Measurements from ENCODE around the gene GFPT1.
A peak's percentile ranks its signal among the peaks of the same experiment; 100 is the strongest.

Gene GFPT1

GRCh38 chr2:69280796-69281412, 106.1 kb downstream of the GFPT1 start:
- TF ChIP-seq ZNF624 (tag by site-specific recombination; IDR thresholded peaks at IDR 0.05) (no peak), PATZ1 (tag by site-specific recombination; IDR thresholded peaks at IDR 0.05) (no peak), SP2 (tag by site-specific recombination; IDR thresholded peaks at IDR 0.05) (no peak), ZIC2 (tag by site-specific recombination; IDR thresholded peaks at IDR 0.05) (no peak), ZFP41 (tag by site-specific recombination; IDR thresholded peaks at IDR 0.05; ENCODE audit: borderline replicate concordance) (no peak), ZNF521 (tag by site-specific recombination; IDR thresholded peaks at IDR 0.05) (no peak), ZNF645 (tag by site-specific recombination; IDR thresholded peaks at IDR 0.05) (no peak), ZNF776 (tag by site-specific recombination; IDR thresholded peaks at IDR 0.05; ENCODE audit: borderline replicate concordance) (no peak), ZFP37 (tag by site-specific recombination; IDR thresholded peaks at IDR 0.05) (no peak), ZNF311 (tag by site-specific recombination; IDR thresholded peaks at IDR 0.05; ENCODE audit: borderline replicate concordance) (no peak), SETDB1 (IDR thresholded peaks at IDR 0.05; ENCODE audit: insufficient read length, low read length) (no peak), ZNF555 (tag by site-specific recombination; conservative IDR thresholded peaks at IDR 0.05) (no peak), ZNF514 (tag by site-specific recombination; IDR thresholded peaks at IDR 0.05) (no peak), PRDM6 (tag by site-specific recombination; IDR thresholded peaks at IDR 0.05) (no peak), GLI2 (tag by site-specific recombination; IDR thresholded peaks at IDR 0.05; ENCODE audit: borderline replicate concordance, low read depth) (no peak), OSR2 (tag by site-specific recombination; IDR thresholded peaks at IDR 0.05) (no peak), ZNF513 (tag by site-specific recombination; IDR thresholded peaks at IDR 0.05) (no peak), ZNF596 (tag by site-specific recombination; IDR thresholded peaks at IDR 0.05) (no peak)
- no peak overlapping the region for H3K27ac ChIP-seq (ENCODE audit: extremely low read depth, low read depth, low read length)
- POLR2A ChIA-PET, result no interaction called here
- no peaks in the 10 kb centered on the region for H3K4me1 ChIP-seq (ENCODE audit: control insufficient read depth, insufficient read depth, low read length)
- H3K36me3 ChIP-seq (ENCODE audit: control insufficient read depth in 2 of 2, insufficient read depth in 1 of 2, low read length in 2 of 2), result no peaks in the 10 kb centered on the region
- no peak overlapping the region for H3K4me3 ChIP-seq (ENCODE audit: low read depth, low read length)
- H3K9me3 ChIP-seq (ENCODE audit: control insufficient read depth, insufficient read depth, low read depth, low read length), result no peaks in the 10 kb centered on the region
- CTCF ChIA-PET, result no interaction called here

- TF ChIP-seq ZIC2 (tag by site-specific recombination; IDR thresholded peaks at IDR 0.05), result peak; percentile 10; the same call in 1 of the 2 replicates
- TF ChIP-seq ZNF404 (tag by site-specific recombination; IDR thresholded peaks at IDR 0.05), result no peak
- no peaks in the 10 kb centered on the region for H3K4me1 ChIP-seq (ENCODE audit: control insufficient read depth, insufficient read depth, low read length)
- ChIA-PET CTCF (interaction anchor here (0.6 kb wide), 1 partner anchor 376 kb away, joined by 4 read pairs; no protein-coding TSS in a partner anchor), POLR2A (no interaction called here)
- no peak overlapping the region for H3K4me3 ChIP-seq (ENCODE audit: low read depth, low read length)
- no peaks in the 10 kb centered on the region for H3K36me3 ChIP-seq (ENCODE audit: control insufficient read depth in 2 of 2, insufficient read depth in 1 of 2, low read length in 2 of 2)
- H3K9me3 ChIP-seq (ENCODE audit: control insufficient read depth, insufficient read depth, low read depth, low read length), result no peaks in the 10 kb centered on the region
- H3K27ac ChIP-seq (ENCODE audit: extremely low read depth, low read depth, low read length), result no peak overlapping the region
Observed at GRCh38 chr2:69279931-69280681, 106.9 kb downstream of the GFPT1 start.

Data from HEK293 (cell line).